ENCODE measurements around the gene RAB5B.

The RAB5B gene

GRCh38 chr12:55973599-55974307 is at the start of gene RAB5B:
RAB5B (plus strand) TSS chr12:55974078; CDS start chr12:55986961, 12,883 bp downstream.
- peak; percentile 100 for DNase-seq

DNA sequence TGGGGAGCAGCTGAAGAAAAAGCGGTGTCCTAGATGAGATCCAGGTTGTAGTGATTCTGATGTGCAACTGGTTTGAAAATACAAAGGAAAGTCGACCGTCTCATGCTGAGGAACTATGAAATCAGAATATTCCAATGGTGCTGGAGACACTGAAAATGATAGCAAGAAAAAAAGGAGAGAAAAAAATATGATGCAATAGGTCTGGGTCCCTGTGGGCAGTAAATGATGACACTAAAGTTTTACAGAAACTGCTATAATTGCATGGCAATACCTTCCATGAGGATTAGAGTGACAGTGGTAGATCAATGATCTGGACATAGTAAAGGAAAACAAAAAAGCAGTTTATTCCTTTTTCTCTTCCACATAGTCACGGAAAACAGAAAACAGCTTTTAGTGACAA is 48.5 kb upstream of the RAB5B start:
- no peak for DNase-seq

- no peak for DNase-seq
These were observed 47.8 kb upstream of the RAB5B start for GRCh38 chr12:55925870-55926737.

- DNase-seq, result peak; percentile 96
These were observed 46.9 kb upstream of the RAB5B start for GRCh38 chr12:55926738-55927587.

- peak; percentile 77 for DNase-seq
These were observed 46.0 kb upstream of the RAB5B start, which contains the start of gene PYM1 for GRCh38 chr12:55927588-55928502. PYM1 (minus strand) TSS chr12:55927894; CDS start chr12:55927761, 133 bp downstream.

GRCh38 chr12:55929306-55929791 is 44.5 kb upstream of the RAB5B start:
- peak; percentile 30 for DNase-seq

DNA sequence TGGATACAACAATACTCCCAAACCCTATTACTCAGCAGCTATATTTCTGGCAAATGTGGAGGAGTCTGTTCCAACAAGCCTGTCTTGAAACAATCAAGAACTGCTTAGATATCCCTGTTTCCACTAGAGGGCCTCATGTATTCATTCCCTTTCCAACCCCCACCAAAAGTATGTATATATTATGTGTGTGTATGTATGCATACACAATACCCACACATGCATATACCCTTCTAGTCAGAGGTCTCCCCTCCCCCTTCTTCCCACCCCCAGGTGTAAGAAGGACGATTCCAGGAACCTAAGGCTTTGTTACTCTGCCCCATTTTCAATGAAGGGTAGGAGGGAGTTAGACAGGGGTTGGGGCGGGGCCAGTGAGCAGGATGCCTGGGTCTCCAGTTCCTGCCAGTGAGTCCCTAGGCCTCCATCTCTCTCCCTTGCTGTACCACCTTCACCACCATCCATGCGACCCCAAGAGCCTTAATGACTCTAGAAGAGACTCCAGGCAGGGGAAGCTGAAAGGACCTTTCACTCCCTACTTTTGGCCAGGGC is 43.0 kb upstream of the RAB5B start, which contains the start of gene DGKA:
Gene DGKA (plus strand): TSS at position 392 of the 546 bp plus-strand sequence. CDS start 5,342 bp downstream, outside the sequence.
- peak; percentile 53 for DNase-seq

DNA sequence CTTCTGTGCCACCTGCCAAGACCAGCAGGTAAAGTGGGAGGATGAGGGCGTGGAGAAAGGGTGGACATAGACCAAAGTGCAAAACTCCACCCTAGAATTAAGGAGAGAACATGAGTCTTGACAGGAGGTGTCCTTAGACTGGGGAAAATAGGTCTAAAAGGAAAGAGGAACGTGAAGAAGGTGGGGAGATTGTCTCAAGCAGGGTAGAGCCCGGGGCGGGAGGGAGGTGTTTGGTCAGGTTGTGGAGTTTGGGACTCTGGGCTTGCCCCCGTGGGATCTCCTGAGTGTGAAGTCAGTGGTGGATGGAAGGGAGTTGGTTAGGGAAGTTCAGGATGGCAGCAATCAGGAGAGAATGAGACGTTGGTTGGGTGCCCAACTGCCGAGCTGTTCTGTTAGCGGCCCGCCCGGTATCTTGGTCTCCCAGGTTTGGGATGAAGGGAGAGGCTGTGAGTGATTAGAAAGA is 42.5 kb upstream of the RAB5B start:
- DNase-seq, result peak; percentile 44

DNA sequence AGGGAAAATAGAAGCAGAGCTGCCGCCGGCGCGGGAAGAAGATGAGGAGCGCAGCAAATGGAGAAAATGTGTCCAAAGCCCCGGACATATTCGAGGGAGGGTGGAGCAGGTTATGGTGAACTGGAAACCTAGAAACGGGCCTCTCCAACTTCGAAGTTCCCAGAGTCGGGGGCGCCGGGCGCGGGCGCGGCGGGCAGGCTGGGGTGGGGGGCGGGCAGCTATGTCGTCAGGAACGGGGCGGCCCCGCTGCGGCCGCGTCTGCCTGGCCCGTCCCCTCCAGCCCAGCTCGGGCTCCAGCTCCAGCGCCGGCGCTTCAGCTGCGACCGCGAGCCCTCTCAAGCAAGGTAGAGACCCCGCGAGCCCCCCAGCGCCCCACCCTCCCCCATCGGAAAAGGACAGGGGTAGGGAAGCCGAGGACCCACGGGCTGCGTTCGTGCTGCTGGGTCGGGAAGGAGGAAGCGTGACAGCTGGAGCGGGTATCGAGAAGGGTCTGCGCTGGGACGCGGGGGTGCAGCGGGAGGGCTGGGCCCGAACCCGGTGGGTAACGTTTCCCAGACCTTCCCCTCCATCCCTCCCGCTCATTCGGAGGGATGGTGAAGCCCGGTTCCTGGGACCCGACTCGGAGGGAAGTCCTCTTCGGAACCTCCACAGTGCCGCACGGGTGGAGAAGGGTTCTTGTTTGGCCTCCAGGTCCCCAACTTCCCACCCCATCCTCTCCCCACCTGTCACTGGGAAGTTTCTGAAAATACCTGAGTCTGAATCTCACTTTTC is 41.9 kb upstream of the RAB5B start:
- peak; percentile 81 for DNase-seq

DNA sequence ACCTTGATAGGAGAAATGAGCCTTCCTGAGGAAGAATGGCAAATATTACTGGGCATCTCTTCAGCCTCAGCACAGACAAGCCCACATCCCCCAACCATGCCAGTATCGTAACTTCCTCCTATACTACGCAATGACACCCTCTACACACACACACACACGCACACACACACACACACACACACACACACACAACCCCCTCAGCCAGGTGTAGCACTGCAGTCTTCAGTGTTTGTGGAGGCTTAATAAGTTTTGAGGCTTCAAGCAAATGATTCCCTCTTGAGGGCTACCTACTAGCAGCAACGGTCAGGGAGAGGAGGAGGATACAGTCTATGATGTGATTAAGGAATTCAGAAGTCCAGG is 41.3 kb upstream of the RAB5B start:
- no peak for DNase-seq

GRCh38 chr12:55933169-55933798 is 40.6 kb upstream of the RAB5B start:
- DNase-seq, result no peak

DNA sequence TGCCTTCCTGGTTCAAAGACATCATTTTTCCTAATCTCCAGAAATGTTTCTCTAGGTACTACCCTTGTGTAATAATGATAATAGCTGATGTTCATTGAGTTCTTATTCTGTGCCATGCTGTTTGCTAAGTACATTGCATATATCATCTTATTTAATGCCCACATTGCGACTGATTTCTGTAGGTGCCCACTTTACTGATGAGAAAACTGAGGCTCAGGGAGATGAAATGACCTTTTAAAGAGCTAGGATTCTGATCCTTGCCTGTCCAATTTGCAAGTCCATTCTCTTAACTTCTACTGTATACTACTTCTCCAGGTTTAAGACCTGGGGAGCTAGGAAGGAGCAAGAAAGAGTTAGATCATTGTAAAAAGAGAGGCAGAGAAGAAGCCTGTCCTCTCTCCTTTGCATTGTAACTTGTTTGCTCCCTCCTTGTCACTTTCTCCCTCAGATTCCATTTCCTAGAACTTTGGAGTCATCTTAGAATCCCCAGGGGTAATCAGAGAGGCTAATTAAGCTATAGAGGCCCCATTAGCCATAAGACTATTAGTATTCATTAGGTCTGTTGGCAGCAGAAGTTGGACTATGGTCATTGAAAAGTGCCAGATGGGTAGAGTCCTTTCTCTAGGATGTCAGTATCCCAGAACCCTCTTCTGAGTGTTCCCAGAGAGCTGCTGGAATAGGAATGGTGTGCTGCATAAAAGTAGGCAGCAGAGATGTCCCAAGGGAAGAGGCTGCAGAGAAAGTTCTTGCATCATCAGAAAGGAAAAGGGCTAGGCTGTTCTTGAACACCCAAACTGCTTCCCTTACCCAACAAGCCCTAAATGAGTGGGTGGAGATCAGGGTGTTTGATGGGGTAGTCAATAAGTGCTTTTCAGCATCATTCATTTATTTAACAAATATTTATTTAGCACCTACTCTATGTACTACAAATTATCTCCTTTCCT is 39.8 kb upstream of the RAB5B start:
- no peak for DNase-seq

DNA sequence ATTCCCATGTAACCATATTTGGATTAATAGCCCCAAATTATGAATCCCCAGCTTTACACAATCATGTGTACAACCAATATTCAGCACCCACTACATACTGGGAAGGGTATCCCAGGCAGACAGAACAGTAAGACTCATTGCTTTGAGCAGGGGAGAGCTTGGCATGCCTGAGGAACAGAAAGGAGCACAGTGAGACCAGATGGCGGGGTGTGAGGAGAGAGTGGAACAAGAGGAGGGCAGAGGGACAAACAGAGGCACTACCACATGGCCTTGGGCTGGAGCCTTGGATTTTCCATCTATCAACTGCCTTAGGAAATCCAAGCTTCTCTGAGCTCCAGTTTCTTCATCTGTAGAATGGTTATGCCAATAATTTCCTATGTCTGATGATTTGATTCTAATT is 39.1 kb upstream of the RAB5B start:
- DNase-seq, result no peak

DNA sequence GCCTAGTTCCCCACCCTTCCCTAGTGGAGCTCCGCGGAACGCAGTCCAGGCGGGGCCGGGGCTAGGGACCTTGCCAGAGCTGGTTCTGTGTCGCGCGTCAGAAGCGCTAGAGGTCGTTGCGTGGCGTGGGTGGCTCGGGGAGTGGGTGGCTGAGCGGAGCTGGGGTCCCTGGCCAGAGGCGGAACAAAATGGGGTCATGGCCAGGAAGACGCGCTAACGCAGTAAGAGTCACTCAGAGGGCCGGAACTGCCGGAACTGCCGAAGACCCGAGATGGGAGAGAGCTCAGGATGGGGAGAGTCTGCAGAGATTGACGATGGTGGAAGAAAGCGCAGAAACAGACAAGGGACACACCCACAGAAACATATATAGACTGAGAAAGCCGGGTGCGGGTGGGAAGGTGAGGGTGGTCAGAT is 38.1 kb upstream of the RAB5B start:
- DNase-seq, result peak; percentile 51

- DNase-seq, result no peak
These were observed 35.9 kb upstream of the RAB5B start for GRCh38 chr12:55937981-55938380.

- no peak for DNase-seq
These were observed 34.9 kb upstream of the RAB5B start for GRCh38 chr12:55938826-55939501.

GRCh38 chr12:55940065-55940732 is 33.7 kb upstream of the RAB5B start:
- peak; percentile 89 for DNase-seq
